ENCODE data around the gene BMPR1A.
"Not testable (repeated sequence)": the region's sequence is repeated elsewhere in the genome, so short reads cannot be mapped to it uniquely, and the experiment has no call there.

GRCh38 chr10:86934162-86934711 is 177.8 kb downstream of the BMPR1A start:
- TF ChIP-seq CTCF (conservative IDR thresholded peaks at IDR 0.05); EZH2 (IDR thresholded peaks at IDR 0.05; ENCODE audit: low read depth): not testable (repeated sequence)

Data from PC-9 (cell line).